ENCODE measurements around the gene NSUN2.
"Not testable (repeated sequence)": the region's sequence is repeated elsewhere in the genome, so short reads cannot be mapped to it uniquely, and the experiment has no call there.

The NSUN2 gene

GRCh38 chr5:6632888-6633468 lies at the start of gene NSUN2, which contains the start of gene SRD5A1:
Gene NSUN2, minus strand, starts transcription at chr5:6633044. Its CDS starts 65 bp downstream, at chr5:6632979.
Gene SRD5A1, plus strand, starts transcription at chr5:6633440. Its CDS starts 137 bp downstream, at chr5:6633577.
- no peaks in the 10 kb centered on the region for H3K4me1 ChIP-seq (ENCODE audit: control insufficient read depth, low read depth, low read length)
- no peaks in the 10 kb centered on the region for H3K27me3 ChIP-seq (ENCODE audit: control insufficient read depth, insufficient read depth, low read length)
- H3K9ac ChIP-seq (ENCODE audit: low read length) = peak within 1 kb of the TSS; percentile 88
- no peaks in the 10 kb centered on the region for H3K9me3 ChIP-seq (ENCODE audit: control insufficient read depth, low read depth, low read length)
- peaks cover 33% of the 10 kb centered on the region for H3K36me3 ChIP-seq (ENCODE audit: control insufficient read depth, low read depth, low read length)
- peak within 1 kb of the TSS; percentile 91 for H3K27ac ChIP-seq (ENCODE audit: low read length)
- peak within 1 kb of the TSS; percentile 87 for H3K4me3 ChIP-seq (ENCODE audit: low read length)

- Histone ChIP-seq H3K36me3 (ENCODE audit: control insufficient read depth, low read depth, low read length) (no peaks in the 10 kb centered on the region), H3K4me3 (ENCODE audit: low read length) (no peak overlapping the region), H3K9ac (ENCODE audit: low read length) (no peak overlapping the region), H3K4me1 (ENCODE audit: control insufficient read depth, low read depth, low read length) (no peaks in the 10 kb centered on the region), H3K27me3 (ENCODE audit: control insufficient read depth, insufficient read depth, low read length) (peaks cover 15% of the 10 kb centered on the region), H3K9me3 (ENCODE audit: control insufficient read depth, low read depth, low read length) (no peaks in the 10 kb centered on the region), H3K27ac (ENCODE audit: low read length) (no peak overlapping the region)
These were observed 49.4 kb upstream of the NSUN2 start for GRCh38 chr5:6682239-6682638.

GRCh38 chr5:6681682-6682081 lies 48.8 kb upstream of the NSUN2 start:
- no peaks in the 10 kb centered on the region for H3K9me3 ChIP-seq (ENCODE audit: control insufficient read depth, low read depth, low read length)
- H3K27ac ChIP-seq (ENCODE audit: low read length) = no peak overlapping the region
- H3K9ac ChIP-seq (ENCODE audit: low read length) = no peak overlapping the region
- H3K4me1 ChIP-seq (ENCODE audit: control insufficient read depth, low read depth, low read length) = no peaks in the 10 kb centered on the region
- peaks cover 10% of the 10 kb centered on the region for H3K27me3 ChIP-seq (ENCODE audit: control insufficient read depth, insufficient read depth, low read length)
- H3K4me3 ChIP-seq (ENCODE audit: low read length) = no peak overlapping the region
- no peaks in the 10 kb centered on the region for H3K36me3 ChIP-seq (ENCODE audit: control insufficient read depth, low read depth, low read length)

GRCh38 chr5:6680922-6681321 lies 48.1 kb upstream of the NSUN2 start:
- H3K36me3 ChIP-seq (ENCODE audit: control insufficient read depth, low read depth, low read length) = no peaks in the 10 kb centered on the region
- no peak overlapping the region for H3K9ac ChIP-seq (ENCODE audit: low read length)
- peaks cover 3% of the 10 kb centered on the region for H3K27me3 ChIP-seq (ENCODE audit: control insufficient read depth, insufficient read depth, low read length)
- H3K4me1 ChIP-seq (ENCODE audit: control insufficient read depth, low read depth, low read length) = no peaks in the 10 kb centered on the region
- H3K4me3 ChIP-seq (ENCODE audit: low read length) = no peak overlapping the region
- no peak overlapping the region for H3K27ac ChIP-seq (ENCODE audit: low read length)
- peaks cover 3% of the 10 kb centered on the region for H3K9me3 ChIP-seq (ENCODE audit: control insufficient read depth, low read depth, low read length)

GRCh38 chr5:6678385-6678784 lies 45.5 kb upstream of the NSUN2 start:
- Histone ChIP-seq H3K4me3 (ENCODE audit: low read length) (no peak overlapping the region), H3K9ac (ENCODE audit: low read length) (no peak overlapping the region), H3K4me1 (ENCODE audit: control insufficient read depth, low read depth, low read length) (no peaks in the 10 kb centered on the region), H3K9me3 (ENCODE audit: control insufficient read depth, low read depth, low read length) (peaks cover 3% of the 10 kb centered on the region), H3K36me3 (ENCODE audit: control insufficient read depth, low read depth, low read length) (no peaks in the 10 kb centered on the region), H3K27me3 (ENCODE audit: control insufficient read depth, insufficient read depth, low read length) (no peaks in the 10 kb centered on the region), H3K27ac (ENCODE audit: low read length) (no peak overlapping the region)

GRCh38 chr5:6676702-6677101 lies 43.9 kb upstream of the NSUN2 start:
- Histone ChIP-seq H3K27me3 (ENCODE audit: control insufficient read depth, insufficient read depth, low read length) (no peaks in the 10 kb centered on the region), H3K4me3 (ENCODE audit: low read length) (no peak overlapping the region), H3K4me1 (ENCODE audit: control insufficient read depth, low read depth, low read length) (no peaks in the 10 kb centered on the region), H3K36me3 (ENCODE audit: control insufficient read depth, low read depth, low read length) (no peaks in the 10 kb centered on the region), H3K9ac (ENCODE audit: low read length) (no peak overlapping the region), H3K9me3 (ENCODE audit: control insufficient read depth, low read depth, low read length) (peaks cover 7% of the 10 kb centered on the region), H3K27ac (ENCODE audit: low read length) (no peak overlapping the region)

GRCh38 chr5:6675784-6676491 lies 43.1 kb upstream of the NSUN2 start:
- no peaks in the 10 kb centered on the region for H3K4me1 ChIP-seq (ENCODE audit: control insufficient read depth, low read depth, low read length)
- no peak overlapping the region for H3K27ac ChIP-seq (ENCODE audit: low read length)
- no peak overlapping the region for H3K4me3 ChIP-seq (ENCODE audit: low read length)
- no peaks in the 10 kb centered on the region for H3K36me3 ChIP-seq (ENCODE audit: control insufficient read depth, low read depth, low read length)
- no peak overlapping the region for H3K9ac ChIP-seq (ENCODE audit: low read length)
- peaks cover 7% of the 10 kb centered on the region for H3K9me3 ChIP-seq (ENCODE audit: control insufficient read depth, low read depth, low read length)
- no peaks in the 10 kb centered on the region for H3K27me3 ChIP-seq (ENCODE audit: control insufficient read depth, insufficient read depth, low read length)

GRCh38 chr5:6674886-6675285 lies 42.0 kb upstream of the NSUN2 start:
- Histone ChIP-seq H3K4me3 (ENCODE audit: low read length) (no peak overlapping the region), H3K9me3 (ENCODE audit: control insufficient read depth, low read depth, low read length) (peaks cover 7% of the 10 kb centered on the region), H3K27me3 (ENCODE audit: control insufficient read depth, insufficient read depth, low read length) (no peaks in the 10 kb centered on the region), H3K27ac (ENCODE audit: low read length) (no peak overlapping the region), H3K9ac (ENCODE audit: low read length) (no peak overlapping the region), H3K36me3 (ENCODE audit: control insufficient read depth, low read depth, low read length) (no peaks in the 10 kb centered on the region), H3K4me1 (ENCODE audit: control insufficient read depth, low read depth, low read length) (no peaks in the 10 kb centered on the region)

- no peak overlapping the region for H3K4me3 ChIP-seq (ENCODE audit: low read length)
- no peak overlapping the region for H3K9ac ChIP-seq (ENCODE audit: low read length)
- H3K27me3 ChIP-seq (ENCODE audit: control insufficient read depth, insufficient read depth, low read length) = no peaks in the 10 kb centered on the region
- H3K36me3 ChIP-seq (ENCODE audit: control insufficient read depth, low read depth, low read length) = no peaks in the 10 kb centered on the region
- H3K4me1 ChIP-seq (ENCODE audit: control insufficient read depth, low read depth, low read length) = no peaks in the 10 kb centered on the region
- peaks cover 7% of the 10 kb centered on the region for H3K9me3 ChIP-seq (ENCODE audit: control insufficient read depth, low read depth, low read length)
- H3K27ac ChIP-seq (ENCODE audit: low read length) = no peak overlapping the region
These were observed 41.6 kb upstream of the NSUN2 start for GRCh38 chr5:6674421-6674820.

- Histone ChIP-seq H3K27me3 (ENCODE audit: control insufficient read depth, insufficient read depth, low read length) (no peaks in the 10 kb centered on the region), H3K36me3 (ENCODE audit: control insufficient read depth, low read depth, low read length) (no peaks in the 10 kb centered on the region), H3K4me1 (ENCODE audit: control insufficient read depth, low read depth, low read length) (no peaks in the 10 kb centered on the region), H3K27ac (ENCODE audit: low read length) (no peak overlapping the region), H3K9ac (ENCODE audit: low read length) (no peak overlapping the region), H3K4me3 (ENCODE audit: low read length) (no peak overlapping the region), H3K9me3 (ENCODE audit: control insufficient read depth, low read depth, low read length) (peaks cover 7% of the 10 kb centered on the region)
These were observed 41.1 kb upstream of the NSUN2 start for GRCh38 chr5:6673963-6674362.

GRCh38 chr5:6673031-6673430 lies 40.2 kb upstream of the NSUN2 start:
- peaks cover 7% of the 10 kb centered on the region for H3K9me3 ChIP-seq (ENCODE audit: control insufficient read depth, low read depth, low read length)
- no peak overlapping the region for H3K4me3 ChIP-seq (ENCODE audit: low read length)
- H3K27ac ChIP-seq (ENCODE audit: low read length) = no peak overlapping the region
- peaks cover 4% of the 10 kb centered on the region for H3K4me1 ChIP-seq (ENCODE audit: control insufficient read depth, low read depth, low read length)
- no peak overlapping the region for H3K9ac ChIP-seq (ENCODE audit: low read length)
- no peaks in the 10 kb centered on the region for H3K27me3 ChIP-seq (ENCODE audit: control insufficient read depth, insufficient read depth, low read length)
- H3K36me3 ChIP-seq (ENCODE audit: control insufficient read depth, low read depth, low read length) = no peaks in the 10 kb centered on the region

- H3K4me3 ChIP-seq (ENCODE audit: low read length); H3K27me3 ChIP-seq (ENCODE audit: control insufficient read depth, insufficient read depth, low read length); H3K27ac ChIP-seq (ENCODE audit: low read length); H3K36me3 ChIP-seq (ENCODE audit: control insufficient read depth, low read depth, low read length); H3K9ac ChIP-seq (ENCODE audit: low read length); H3K9me3 ChIP-seq (ENCODE audit: control insufficient read depth, low read depth, low read length): not testable (repeated sequence)
- peaks cover 11% of the 10 kb centered on the region for H3K4me1 ChIP-seq (ENCODE audit: control insufficient read depth, low read depth, low read length)
These were observed 35.9 kb upstream of the NSUN2 start for GRCh38 chr5:6668717-6669116.
